ENCODE results near the gene MTCH1. TPM values are rescaled to one million over a fixed set of nuclear protein-coding genes. Genes with fewer than 3 reads are reported as not detected.

Gene MTCH1
- total RNA-seq, 1 donor from 2014 or later: 133 TPM

- ChIA-PET CTCF (interaction anchor here (1.1 to 1.6 kb wide), 3 partner anchors 22 to 54 kb away, joined by 4 to 5 read pairs (median 4); partner anchors contain the start of gene MTCH1), POLR2A (interaction anchor here (0.6 to 2.7 kb wide), 4 partner anchors 23 to 89 kb away, joined by 3 to 11 read pairs (median 4); partner anchors contain the start of genes MTCH1 and PPIL1)
- peak overlapping the region; percentile 88 for H3K27ac Mint-ChIP-seq
- H3K36me3 Mint-ChIP-seq (ENCODE audit: low read depth): peaks cover 23% of the 10 kb centered on the region
- H3K4me1 Mint-ChIP-seq: peaks cover 30% of the 10 kb centered on the region
- no peaks in the 10 kb centered on the region for H3K9me3 Mint-ChIP-seq
- intact Hi-C loops (cut with micrococcal nuclease): loop anchor here (1.0 to 5.0 kb wide), 3 partner anchors 23 to 76 kb away; partner anchors contain the start of genes C6orf89, FGD2 and MTCH1
- TF ChIP-seq CTCF (IDR thresholded peaks at IDR 0.05): no peak
- DNase-seq (no peak), ATAC-seq (ENCODE audit: low read depth) (peak; percentile 75)
- peak overlapping the region; percentile 67 for H3K4me3 Mint-ChIP-seq
- no peaks in the 10 kb centered on the region for H3K27me3 Mint-ChIP-seq
Observed at GRCh38 chr6:36963451-36964290, 22.3 kb downstream of the MTCH1 start.

- no peak for TF ChIP-seq CTCF (IDR thresholded peaks at IDR 0.05)
- CTCF ChIA-PET: interaction anchor here (1.1 to 1.6 kb wide), 3 partner anchors 23 to 55 kb away, joined by 4 to 5 read pairs (median 4); partner anchors contain the start of gene MTCH1
- DNase-seq: peak; percentile 74
- Mint-ChIP-seq H3K9me3 (no peaks in the 10 kb centered on the region), H3K27me3 (no peaks in the 10 kb centered on the region), H3K4me1 (peaks cover 30% of the 10 kb centered on the region), H3K36me3 (ENCODE audit: low read depth) (peaks cover 16% of the 10 kb centered on the region), H3K27ac (peak overlapping the region; percentile 88), H3K4me3 (peak overlapping the region; percentile 67)
- intact Hi-C loops (cut with micrococcal nuclease): loop anchor here (1.0 to 5.0 kb wide), 3 partner anchors 23 to 76 kb away; partner anchors contain the start of genes C6orf89, FGD2 and MTCH1
- ATAC-seq (ENCODE audit: low read depth): peak; percentile 80
- POLR2A ChIA-PET: interaction anchor here (0.7 to 2.7 kb wide), 3 partner anchors 23 to 280 kb away, joined by 3 to 11 read pairs (median 3); partner anchors contain the start of genes MTCH1 and PPIL1
Observed at GRCh38 chr6:36962874-36963273, 23.1 kb downstream of the MTCH1 start.

- peak overlapping the region; percentile 53 for H3K27ac Mint-ChIP-seq
- H3K9me3 Mint-ChIP-seq: no peaks in the 10 kb centered on the region
- no peaks in the 10 kb centered on the region for H3K27me3 Mint-ChIP-seq
- H3K4me1 Mint-ChIP-seq: peaks cover 34% of the 10 kb centered on the region
- CTCF ChIA-PET: no interaction called here
- POLR2A ChIA-PET: interaction anchor here (0.7 to 2.7 kb wide), 2 partner anchors 25 to 279 kb away, joined by 3 to 11 read pairs; partner anchors contain the start of gene MTCH1
- DNase-seq (no peak), ATAC-seq (ENCODE audit: low read depth) (no peak)
- peaks cover 7% of the 10 kb centered on the region for H3K36me3 Mint-ChIP-seq (ENCODE audit: low read depth)
- TF ChIP-seq CTCF (IDR thresholded peaks at IDR 0.05): no peak
- no peak overlapping the region for H3K4me3 Mint-ChIP-seq
- intact Hi-C loops (cut with micrococcal nuclease): loop anchor here (5.0 kb wide), 1 partner anchor 74 kb away; the partner anchor contains the start of gene C6orf89
Observed at GRCh38 chr6:36961441-36962435, 24.3 kb downstream of the MTCH1 start.

- no peaks in the 10 kb centered on the region for H3K9me3 Mint-ChIP-seq
- CTCF ChIA-PET: no interaction called here
- intact Hi-C loops (cut with micrococcal nuclease): loop anchor here (5.0 kb wide), 1 partner anchor 72 kb away; the partner anchor contains the start of gene C6orf89
- ATAC-seq (ENCODE audit: low read depth) (no peak), DNase-seq (no peak)
- H3K27ac Mint-ChIP-seq: no peak overlapping the region
- TF ChIP-seq CTCF (IDR thresholded peaks at IDR 0.05): no peak
- no peaks in the 10 kb centered on the region for H3K27me3 Mint-ChIP-seq
- H3K4me1 Mint-ChIP-seq: peaks cover 51% of the 10 kb centered on the region
- no peak overlapping the region for H3K4me3 Mint-ChIP-seq
- peaks cover 2% of the 10 kb centered on the region for H3K36me3 Mint-ChIP-seq (ENCODE audit: low read depth)
- POLR2A ChIA-PET: interaction anchor here (0.6 to 0.7 kb wide), 2 partner anchors 66 to 228 kb away, joined by 4 to 5 read pairs; no protein-coding TSS in a partner anchor
Observed at GRCh38 chr6:36959555-36960250, 26.3 kb downstream of the MTCH1 start.

All from activated B cell treated with CpG ODN at 0.5 μM for 24 hours (primary cell).